ENCODE measurements around the gene WDFY4.

The WDFY4 gene

GRCh38 chr10:48880016-48880705 is 195.5 kb downstream of the WDFY4 start:
- no peak for DNase-seq (ENCODE audit: low spot score)

DNA sequence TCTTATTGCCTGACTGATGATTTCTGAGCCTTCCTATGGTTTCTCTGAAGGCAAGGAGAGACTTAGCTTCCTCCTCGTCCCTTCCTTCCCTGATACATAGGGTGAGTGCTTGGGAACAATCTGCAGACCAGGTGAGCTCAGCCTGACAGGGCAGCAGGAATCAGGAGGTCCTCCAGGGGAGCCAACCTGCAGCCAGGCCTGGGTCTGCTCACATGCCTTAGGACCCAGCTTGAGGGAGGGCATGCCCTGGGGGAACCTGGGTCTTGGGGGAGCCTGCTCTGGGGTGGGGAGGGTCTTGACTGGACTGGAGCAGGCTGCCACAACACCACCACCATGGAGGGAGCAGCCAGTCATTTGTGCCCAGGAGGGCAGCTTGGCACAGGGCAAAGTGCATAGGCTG is 197.3 kb downstream of the WDFY4 start:
- DNase-seq (ENCODE audit: low spot score): no peak

DNA sequence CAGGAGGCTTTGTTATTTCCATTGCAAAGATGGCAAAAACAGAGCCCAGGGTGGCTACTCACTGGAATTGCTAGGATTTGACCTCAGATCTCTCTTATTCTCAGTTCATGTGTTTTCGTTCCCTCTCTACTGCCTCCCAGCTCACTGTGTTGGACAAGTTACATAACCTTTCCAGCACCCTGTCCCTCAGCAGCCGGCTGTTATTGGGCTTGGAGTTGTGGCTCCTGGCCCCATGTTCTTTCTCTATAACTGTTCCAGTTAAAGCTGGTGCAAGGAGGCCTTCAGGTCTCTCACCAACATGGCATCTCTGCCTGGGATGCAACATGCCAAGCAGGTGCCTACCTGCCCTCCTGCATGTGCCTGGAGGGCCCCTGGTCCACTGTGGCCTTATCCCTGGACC is 198.2 kb downstream of the WDFY4 start:
- DNase-seq (ENCODE audit: low spot score): no peak

- DNase-seq (ENCODE audit: low spot score): no peak
These were observed 199.0 kb downstream of the WDFY4 start for GRCh38 chr10:48883701-48884100.

- DNase-seq (ENCODE audit: low spot score): no peak
These were observed 199.7 kb downstream of the WDFY4 start for GRCh38 chr10:48884179-48885045.

DNA sequence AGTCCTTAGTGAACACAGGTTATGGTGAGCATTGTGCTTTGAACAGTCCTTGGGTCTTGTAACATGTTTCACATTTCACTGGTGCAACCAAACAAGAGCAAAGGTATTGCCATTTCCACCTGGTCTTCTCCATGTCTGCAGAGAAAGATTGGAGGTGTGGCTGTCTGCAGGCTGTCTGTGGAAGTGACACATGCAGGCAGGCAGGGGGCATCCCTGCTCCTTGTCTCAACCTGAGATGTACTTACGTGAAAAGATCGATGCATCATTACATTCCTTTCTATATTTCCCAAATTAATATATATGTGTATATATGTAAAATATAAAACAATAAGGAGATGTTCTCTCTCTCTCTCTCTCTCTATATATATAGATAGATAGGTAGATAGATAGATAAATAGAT is 200.7 kb downstream of the WDFY4 start:
- no peak for DNase-seq (ENCODE audit: low spot score)

GRCh38 chr10:48887982-48888381 is 203.3 kb downstream of the WDFY4 start:
- no peak for DNase-seq (ENCODE audit: low spot score)

- no peak for DNase-seq (ENCODE audit: low spot score)
These were observed 206.5 kb downstream of the WDFY4 start for GRCh38 chr10:48890888-48891850.

DNA sequence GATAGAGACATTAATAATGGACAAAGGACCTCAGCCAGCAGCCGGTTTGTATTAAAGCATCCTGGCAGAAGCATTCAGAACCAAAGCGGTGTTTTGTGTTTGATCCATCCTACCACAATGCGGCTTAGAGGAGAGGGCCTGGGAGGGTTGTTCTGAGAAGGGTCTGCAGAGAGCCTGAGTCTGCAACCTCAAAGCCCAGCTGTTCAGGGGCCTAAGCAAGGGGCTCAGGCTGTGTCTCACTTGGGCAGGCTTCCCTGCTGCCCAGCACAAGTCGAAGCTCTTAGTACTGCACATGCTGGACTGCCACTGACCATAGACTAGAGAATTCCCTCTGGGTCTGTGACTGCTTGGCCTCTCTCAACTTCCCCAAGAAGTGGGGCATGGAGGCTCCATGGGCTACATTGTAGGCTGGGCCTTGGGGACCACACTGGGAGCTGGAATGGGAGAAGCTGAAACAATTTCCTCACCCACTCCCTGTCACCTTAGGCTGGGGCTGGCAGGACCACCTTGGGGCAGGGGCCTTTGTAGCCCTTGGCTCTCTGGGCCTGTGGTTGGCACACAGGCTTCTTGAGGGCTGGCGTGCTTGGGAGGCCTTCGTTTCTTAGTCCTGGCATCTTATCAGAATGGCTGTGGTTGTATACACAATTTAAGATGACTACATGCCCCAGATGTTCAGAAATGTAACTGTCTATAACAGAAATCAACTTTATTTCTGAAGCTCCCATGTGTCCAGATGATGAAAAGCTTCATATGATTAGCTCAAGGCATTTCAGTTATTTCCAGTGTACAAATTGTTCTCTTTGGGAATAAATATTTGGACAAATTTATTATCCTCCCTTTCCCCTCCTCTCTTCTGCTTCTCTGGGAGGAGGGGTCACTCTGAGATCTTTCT is 210.5 kb downstream of the WDFY4 start:
- no peak for DNase-seq (ENCODE audit: low spot score)

GRCh38 chr10:48895803-48896195 is 211.1 kb downstream of the WDFY4 start:
- DNase-seq (ENCODE audit: low spot score): no peak

GRCh38 chr10:48896756-48897440 is 212.2 kb downstream of the WDFY4 start:
- no peak for DNase-seq (ENCODE audit: low spot score)

DNA sequence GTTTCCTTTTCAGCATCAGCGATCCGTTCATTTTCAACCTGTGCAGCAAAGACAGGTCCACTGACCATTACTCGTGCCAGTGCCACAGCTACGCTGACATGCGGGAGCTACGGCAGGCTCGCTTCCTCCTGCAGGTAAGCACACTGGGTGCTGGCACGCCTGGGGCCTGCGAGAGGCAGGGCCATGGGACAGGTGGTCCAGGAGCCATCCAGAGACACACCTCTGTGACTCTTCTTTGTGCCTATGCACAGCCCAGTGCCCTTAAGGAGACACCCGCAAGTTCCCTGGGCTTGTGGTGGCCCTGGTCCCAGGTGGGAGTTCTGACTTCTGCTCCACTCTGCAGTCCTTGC is 212.7 kb downstream of the WDFY4 start:
- no peak for DNase-seq (ENCODE audit: low spot score)

DNA sequence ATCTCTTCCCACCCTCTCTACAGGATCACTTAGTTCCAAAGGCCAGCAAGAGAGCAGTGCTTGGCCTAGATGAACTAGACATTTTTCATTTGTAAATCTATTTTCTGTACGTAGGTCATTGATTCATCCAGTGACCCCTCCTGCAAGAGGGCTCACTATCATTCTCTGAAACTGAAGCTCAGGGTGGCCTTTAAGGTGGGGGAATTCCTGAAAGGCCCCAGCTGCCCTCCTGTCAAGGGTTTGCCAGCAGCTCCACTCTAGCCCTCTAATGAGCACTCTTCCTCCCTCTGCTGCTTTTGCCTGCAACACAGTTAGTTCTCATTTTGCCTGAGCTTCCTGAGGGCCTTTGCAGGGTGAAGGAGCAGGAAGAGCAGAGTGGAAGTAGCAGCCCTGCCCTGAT is 213.8 kb downstream of the WDFY4 start:
- no peak for DNase-seq (ENCODE audit: low spot score)

GRCh38 chr10:48899781-48900180 is 215.1 kb downstream of the WDFY4 start:
- DNase-seq (ENCODE audit: low spot score): no peak

- DNase-seq (ENCODE audit: low spot score): no peak
These were observed 215.7 kb downstream of the WDFY4 start for GRCh38 chr10:48900371-48900801.

DNA sequence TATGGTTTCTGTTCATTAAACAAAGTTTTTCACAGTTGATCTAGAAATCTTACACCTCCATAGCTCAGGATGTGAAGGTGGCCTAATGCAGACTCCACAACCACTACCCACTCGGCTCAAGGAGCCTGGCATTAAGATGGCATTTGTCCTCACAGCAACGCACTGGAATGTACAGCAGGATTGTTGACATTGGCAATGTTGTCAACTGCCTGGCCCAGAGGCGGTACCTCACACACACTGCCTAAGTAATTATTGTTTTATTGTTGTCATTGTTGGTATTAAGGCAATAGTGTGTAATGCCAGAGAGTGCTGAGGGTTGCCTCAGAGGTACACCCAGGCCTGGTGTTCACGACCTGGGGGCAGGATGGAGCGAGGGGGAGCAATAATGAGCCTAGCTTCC is 216.6 kb downstream of the WDFY4 start:
- no peak for DNase-seq (ENCODE audit: low spot score)

DNA sequence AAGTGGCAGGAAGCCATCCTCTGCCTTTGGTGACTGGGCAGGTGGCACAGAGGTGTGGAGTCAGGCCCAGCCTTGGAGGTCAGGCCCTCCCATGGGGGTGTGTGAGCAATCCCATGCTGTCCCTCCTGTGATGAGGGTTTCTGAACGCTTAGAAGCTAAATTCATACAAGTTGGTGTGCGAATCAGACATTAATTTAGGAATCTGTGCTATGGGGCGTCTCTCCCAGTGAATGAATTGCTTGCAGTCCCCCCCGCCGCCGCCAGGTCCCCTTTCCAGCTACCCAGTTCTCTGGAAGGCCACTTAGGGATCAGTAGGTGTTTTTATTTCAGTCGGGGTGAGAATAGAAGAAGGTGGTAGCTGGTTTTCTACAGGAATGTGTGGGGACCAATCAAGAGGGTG is 217.4 kb downstream of the WDFY4 start:
- DNase-seq (ENCODE audit: low spot score): no peak

GRCh38 chr10:48903151-48903550 is 218.5 kb downstream of the WDFY4 start:
- DNase-seq (ENCODE audit: low spot score): no peak

DNA sequence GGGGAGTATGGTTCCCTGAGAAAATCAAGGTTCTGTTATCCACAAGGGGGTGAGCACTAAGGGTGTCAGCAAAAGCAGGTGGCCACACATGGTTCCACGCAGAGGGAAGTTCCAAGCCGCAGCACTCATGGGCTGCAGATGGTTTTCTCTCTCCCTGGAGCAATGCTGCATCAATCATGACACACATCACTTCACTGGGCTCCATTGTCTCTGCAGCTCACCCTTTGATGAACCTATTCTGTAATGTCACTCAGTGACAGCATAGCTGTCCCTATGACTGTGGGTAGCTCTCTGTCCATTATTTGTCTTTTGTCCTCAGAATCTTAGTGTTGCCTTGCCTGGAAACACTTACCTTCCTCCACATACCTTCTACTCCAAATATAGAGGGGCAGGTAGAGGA is 220.2 kb downstream of the WDFY4 start:
- DNase-seq (ENCODE audit: low spot score): no peak

- no peak for DNase-seq (ENCODE audit: low spot score)
These were observed 220.6 kb downstream of the WDFY4 start for GRCh38 chr10:48905311-48905710.

DNA sequence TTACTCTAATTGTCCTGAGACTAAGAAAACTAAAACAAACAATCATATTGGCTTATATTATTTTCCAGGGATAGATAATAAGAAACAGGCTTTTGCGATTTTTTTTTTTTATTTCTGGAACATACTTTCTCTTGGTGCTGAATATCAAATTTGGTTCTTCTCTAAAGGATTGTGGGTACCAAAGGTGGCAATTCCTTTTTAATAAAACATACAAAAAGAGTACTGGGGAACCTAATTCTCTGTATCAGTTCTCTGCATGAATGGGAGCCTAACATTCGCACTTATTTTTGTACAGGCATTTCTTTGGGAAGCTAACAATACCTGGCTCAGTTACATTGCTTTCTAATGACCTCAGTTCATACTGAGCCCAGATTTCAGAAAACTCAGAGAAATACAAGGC is 222.2 kb downstream of the WDFY4 start:
- DNase-seq (ENCODE audit: low spot score): no peak

Data from hematopoietic multipotent progenitor cell treated with erythropoietin and hydrocortisone succinate and interleukin-3 and kit ligand, for 15 days (in vitro differentiated cells).